GM12873 (cell line): ENCODE measurements around the gene HPSE2.

ENCODE experiments used
- CTCF ChIP-seq: IDR thresholded peaks from 2 replicates; pipeline ENCODE4 v1.5.1; 2012; ENCODE audit warnings: low read depth, mild to moderate bottlenecking, moderate library complexity, low read length, control low read depth; ENCODE audit not compliant: insufficient read depth; ENCODE audit errors: missing control alignments

Gene HPSE2

GRCh38 chr10:98560565-98560964, 675.1 kb downstream of the HPSE2 start:
- no peak for TF ChIP-seq CTCF

- no peak for TF ChIP-seq CTCF
Measured at GRCh38 chr10:98556061-98556460, 679.6 kb downstream of the HPSE2 start.

GRCh38 chr10:98555021-98555619, 680.5 kb downstream of the HPSE2 start:
- no peak for TF ChIP-seq CTCF

- no peak for TF ChIP-seq CTCF
Measured at GRCh38 chr10:98539578-98539977, 696.1 kb downstream of the HPSE2 start.

GRCh38 chr10:98538472-98538871, 697.2 kb downstream of the HPSE2 start:
- no peak for TF ChIP-seq CTCF

- TF ChIP-seq CTCF, result no peak
Measured at GRCh38 chr10:98536551-98536950, 699.1 kb downstream of the HPSE2 start.

GRCh38 chr10:98533746-98534445, 701.8 kb downstream of the HPSE2 start:
- no peak for TF ChIP-seq CTCF
